ENCODE measurements around the gene COL9A3.

Gene COL9A3

GRCh38 chr20:62773845-62774714 is 42.8 kb upstream of the COL9A3 start:
- Mint-ChIP-seq H3K27ac (peak overlapping the region in 2 of 3 experiments; percentile 26 to 53), H3K36me3 (ENCODE audit: low read depth) (peaks cover 3% of the 10 kb centered on the region), H3K27me3 (ENCODE audit: low read depth) (peaks cover 10% of the 10 kb centered on the region), H3K4me1 (peaks cover 21% of the 10 kb centered on the region), H3K4me3 (no peak overlapping the region), H3K9me3 (no peaks in the 10 kb centered on the region)
- no peak for TF ChIP-seq CTCF (IDR thresholded peaks at IDR 0.05; ENCODE audit: unreplicated experiment in 3 of 3)

- peaks cover 19% of the 10 kb centered on the region for H3K4me1 Mint-ChIP-seq
- no peak overlapping the region for H3K27ac Mint-ChIP-seq
- no peak overlapping the region for H3K4me3 Mint-ChIP-seq
- peaks cover 3% of the 10 kb centered on the region for H3K36me3 Mint-ChIP-seq (ENCODE audit: low read depth)
- no peaks in the 10 kb centered on the region for H3K9me3 Mint-ChIP-seq
- TF ChIP-seq CTCF (IDR thresholded peaks at IDR 0.05; ENCODE audit: unreplicated experiment in 3 of 3), result no peak
- H3K27me3 Mint-ChIP-seq (ENCODE audit: low read depth), result peaks cover 8% of the 10 kb centered on the region
Observed at GRCh38 chr20:62774762-62775161, 42.1 kb upstream of the COL9A3 start.

- H3K9me3 Mint-ChIP-seq, result no peaks in the 10 kb centered on the region
- H3K27me3 Mint-ChIP-seq (ENCODE audit: low read depth), result peaks cover 8% of the 10 kb centered on the region
Observed at GRCh38 chr20:62775206-62775605, 41.6 kb upstream of the COL9A3 start.

GRCh38 chr20:62776035-62776691 is 40.7 kb upstream of the COL9A3 start:
- no peak for TF ChIP-seq CTCF (IDR thresholded peaks at IDR 0.05; ENCODE audit: unreplicated experiment in 3 of 3)
- Mint-ChIP-seq H3K4me1 (peaks cover 19% of the 10 kb centered on the region), H3K27ac (no peak overlapping the region), H3K9me3 (no peaks in the 10 kb centered on the region), H3K36me3 (ENCODE audit: low read depth) (peaks cover 3% of the 10 kb centered on the region), H3K4me3 (no peak overlapping the region), H3K27me3 (ENCODE audit: low read depth) (peaks cover 8% of the 10 kb centered on the region)

More at GRCh38 chr20:62775206-62775605, 41.6 kb upstream of the COL9A3 start:
- TF ChIP-seq CTCF (IDR thresholded peaks at IDR 0.05; ENCODE audit: unreplicated experiment in 3 of 3), result no peak
- peaks cover 19% of the 10 kb centered on the region for H3K4me1 Mint-ChIP-seq
- no peak overlapping the region for H3K27ac Mint-ChIP-seq
- no peak overlapping the region for H3K4me3 Mint-ChIP-seq
- peaks cover 3% of the 10 kb centered on the region for H3K36me3 Mint-ChIP-seq (ENCODE audit: low read depth)

- no peak overlapping the region for H3K4me3 Mint-ChIP-seq
- peaks cover 19% of the 10 kb centered on the region for H3K4me1 Mint-ChIP-seq
- H3K27me3 Mint-ChIP-seq (ENCODE audit: low read depth), result peaks cover 8% of the 10 kb centered on the region
- no peak for TF ChIP-seq CTCF (IDR thresholded peaks at IDR 0.05; ENCODE audit: unreplicated experiment in 3 of 3)
- peak overlapping the region in 1 of 3 experiments; percentile 77 for H3K27ac Mint-ChIP-seq
- peaks cover 3% of the 10 kb centered on the region for H3K36me3 Mint-ChIP-seq (ENCODE audit: low read depth)
- H3K9me3 Mint-ChIP-seq, result no peaks in the 10 kb centered on the region
Observed at GRCh38 chr20:62776692-62777527, 39.9 kb upstream of the COL9A3 start.

Measured in nephron (organoid).